ENCODE measurements around the gene SCG2.

Gene SCG2

DNA sequence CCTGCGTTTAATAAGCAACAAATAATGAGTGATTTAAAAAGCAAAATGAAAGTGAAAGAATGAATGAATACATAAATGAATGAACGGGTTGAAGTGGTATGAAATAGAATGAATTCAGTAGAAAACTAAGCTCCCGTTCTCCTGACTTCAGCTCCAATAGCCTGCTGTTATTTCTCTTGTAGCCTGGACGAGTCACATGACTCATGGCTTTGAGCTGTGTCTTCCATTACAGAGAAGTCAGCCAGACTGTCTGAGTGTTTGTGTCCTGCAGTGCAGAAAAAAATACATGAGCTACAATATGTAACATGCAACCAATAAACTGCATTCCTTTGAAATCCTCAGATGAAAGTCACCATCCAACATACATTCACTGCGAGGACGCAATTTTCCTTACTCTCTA lies 21.2 kb downstream of the SCG2 start:
- Mint-ChIP-seq H3K4me1 (no peaks in the 10 kb centered on the region), H3K27ac (no peak overlapping the region)
- no peak for DNase-seq (ENCODE audit: low spot score in 2 of 2)

GRCh38 chr2:223578846-223579245 lies 23.3 kb downstream of the SCG2 start:
- DNase-seq (ENCODE audit: low spot score in 2 of 2) = no peak
- Mint-ChIP-seq H3K4me3 (no peak overlapping the region), H3K27ac (no peak overlapping the region), H3K4me1 (no peaks in the 10 kb centered on the region), H3K9me3 (no peaks in the 10 kb centered on the region), H3K27me3 (peaks cover 13% of the 10 kb centered on the region), H3K36me3 (no peaks in the 10 kb centered on the region)
- no peak for ATAC-seq (ENCODE audit: low read depth)

More for the DNA sequence above, 21.2 kb downstream of the SCG2 start:
- Mint-ChIP-seq H3K27me3 (peaks cover 12% of the 10 kb centered on the region), H3K9me3 (no peaks in the 10 kb centered on the region), H3K36me3 (no peaks in the 10 kb centered on the region), H3K4me3 (no peak overlapping the region)
- no peak for ATAC-seq (ENCODE audit: low read depth)

GRCh38 chr2:223576873-223577272 lies 25.3 kb downstream of the SCG2 start:
- no peak for ATAC-seq (ENCODE audit: low read depth)
- no peaks in the 10 kb centered on the region for H3K36me3 Mint-ChIP-seq
- H3K27me3 Mint-ChIP-seq = peaks cover 10% of the 10 kb centered on the region
- DNase-seq (ENCODE audit: low spot score in 2 of 2) = no peak
- H3K4me1 Mint-ChIP-seq = no peaks in the 10 kb centered on the region
- H3K9me3 Mint-ChIP-seq = no peaks in the 10 kb centered on the region
- H3K4me3 Mint-ChIP-seq = no peak overlapping the region
- H3K27ac Mint-ChIP-seq = no peak overlapping the region

DNA sequence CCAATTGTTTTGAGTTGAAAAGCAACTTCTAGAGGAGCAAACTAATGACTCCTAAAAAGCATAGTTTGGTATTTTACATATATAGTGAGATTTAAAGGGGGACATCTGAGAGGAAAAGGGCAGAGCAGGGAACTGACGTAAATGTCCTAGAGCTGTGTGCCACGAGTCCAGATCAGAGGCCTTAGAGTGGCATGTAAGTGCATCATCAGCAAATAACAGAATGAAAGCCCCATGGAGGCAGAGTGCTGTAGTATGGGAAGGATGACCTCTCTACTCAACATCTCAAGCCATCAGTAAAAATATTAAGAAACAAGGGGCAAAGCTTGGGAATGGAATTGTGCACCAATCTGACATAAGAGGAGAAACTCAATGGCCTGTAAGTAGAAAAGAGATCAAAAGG lies 31.4 kb downstream of the SCG2 start:
- H3K27me3 Mint-ChIP-seq = peaks cover 9% of the 10 kb centered on the region
- no peak for ATAC-seq (ENCODE audit: low read depth)
- no peak overlapping the region for H3K27ac Mint-ChIP-seq
- no peaks in the 10 kb centered on the region for H3K4me1 Mint-ChIP-seq
- H3K4me3 Mint-ChIP-seq = no peak overlapping the region
- no peaks in the 10 kb centered on the region for H3K36me3 Mint-ChIP-seq
- peaks cover 3% of the 10 kb centered on the region for H3K9me3 Mint-ChIP-seq
- no peak for DNase-seq (ENCODE audit: low spot score in 2 of 2)

DNA sequence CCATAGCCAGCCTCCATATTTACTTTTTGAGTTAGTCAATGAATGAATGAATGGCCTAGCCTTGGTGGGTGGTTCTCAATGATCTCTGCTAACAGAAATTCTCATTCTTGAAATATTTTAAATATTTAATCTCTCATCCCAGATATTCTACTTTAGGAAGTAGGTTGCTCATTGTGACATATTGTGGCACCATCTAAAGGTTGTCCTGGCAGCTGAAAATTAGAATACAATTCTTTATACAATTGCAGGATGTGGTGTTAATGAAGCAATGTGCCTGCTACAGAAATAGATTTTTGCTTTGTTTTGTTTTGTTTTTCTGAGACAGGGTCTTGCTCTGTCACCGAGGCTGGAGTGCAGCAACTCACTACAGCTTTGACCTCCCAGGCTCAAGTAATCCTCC lies 35.8 kb downstream of the SCG2 start:
- H3K4me3 Mint-ChIP-seq = no peak overlapping the region
- ATAC-seq (ENCODE audit: low read depth) = no peak
- peaks cover 7% of the 10 kb centered on the region for H3K27me3 Mint-ChIP-seq
- H3K9me3 Mint-ChIP-seq = peaks cover 3% of the 10 kb centered on the region
- H3K27ac Mint-ChIP-seq = no peak overlapping the region
- H3K4me1 Mint-ChIP-seq = no peaks in the 10 kb centered on the region
- no peaks in the 10 kb centered on the region for H3K36me3 Mint-ChIP-seq
- no peak for DNase-seq (ENCODE audit: low spot score in 2 of 2)

GRCh38 chr2:223563462-223563861 lies 38.7 kb downstream of the SCG2 start:
- no peak for DNase-seq (ENCODE audit: low spot score in 2 of 2)

GRCh38 chr2:223562078-223562477 lies 40.1 kb downstream of the SCG2 start:
- ATAC-seq (ENCODE audit: low read depth) (no peak), DNase-seq (ENCODE audit: low spot score in 2 of 2) (no peak)
- no peaks in the 10 kb centered on the region for H3K4me1 Mint-ChIP-seq
- no peak overlapping the region for H3K4me3 Mint-ChIP-seq
- H3K27me3 Mint-ChIP-seq = peaks cover 6% of the 10 kb centered on the region
- H3K36me3 Mint-ChIP-seq = no peaks in the 10 kb centered on the region
- peaks cover 3% of the 10 kb centered on the region for H3K9me3 Mint-ChIP-seq
- no peak overlapping the region for H3K27ac Mint-ChIP-seq

More at GRCh38 chr2:223563462-223563861, 38.7 kb downstream of the SCG2 start:
- Mint-ChIP-seq H3K27me3 (peaks cover 6% of the 10 kb centered on the region), H3K36me3 (no peaks in the 10 kb centered on the region), H3K27ac (no peak overlapping the region), H3K4me3 (no peak overlapping the region), H3K4me1 (no peaks in the 10 kb centered on the region), H3K9me3 (peaks cover 3% of the 10 kb centered on the region)
- ATAC-seq (ENCODE audit: low read depth) = no peak

GRCh38 chr2:223560749-223561435 lies 41.3 kb downstream of the SCG2 start:
- H3K27me3 Mint-ChIP-seq = peaks cover 5% of the 10 kb centered on the region
- no peak overlapping the region for H3K27ac Mint-ChIP-seq
- DNase-seq (ENCODE audit: low spot score in 2 of 2) = no peak
- ATAC-seq (ENCODE audit: low read depth) = no peak
- no peaks in the 10 kb centered on the region for H3K36me3 Mint-ChIP-seq
- H3K4me1 Mint-ChIP-seq = no peaks in the 10 kb centered on the region
- H3K9me3 Mint-ChIP-seq = peaks cover under 1% of the 10 kb centered on the region
- H3K4me3 Mint-ChIP-seq = no peak overlapping the region

DNA sequence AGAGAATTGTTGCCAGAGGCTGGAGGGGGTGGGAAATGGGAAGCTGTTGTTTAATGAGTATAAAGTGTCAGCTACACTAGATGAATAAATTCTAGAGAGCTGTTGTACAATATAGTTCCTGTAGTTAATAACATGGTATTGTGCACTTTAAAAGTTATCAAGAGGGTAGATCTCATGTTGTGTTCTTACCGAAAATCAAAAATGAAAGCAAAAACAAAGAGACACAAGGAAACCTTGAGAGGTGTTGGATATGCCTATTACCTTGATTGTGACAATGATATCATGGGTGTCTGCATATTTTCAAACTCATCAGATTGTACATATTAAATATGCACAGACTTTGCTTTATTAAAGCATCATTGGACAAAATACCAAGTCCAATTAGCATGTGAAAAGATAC lies 43.2 kb downstream of the SCG2 start:
- Mint-ChIP-seq H3K27ac (no peak overlapping the region), H3K36me3 (no peaks in the 10 kb centered on the region), H3K27me3 (peaks cover 5% of the 10 kb centered on the region), H3K4me1 (no peaks in the 10 kb centered on the region), H3K9me3 (no peaks in the 10 kb centered on the region), H3K4me3 (no peak overlapping the region)
- no peak for ATAC-seq (ENCODE audit: low read depth)
- no peak for DNase-seq (ENCODE audit: low spot score in 2 of 2)

DNA sequence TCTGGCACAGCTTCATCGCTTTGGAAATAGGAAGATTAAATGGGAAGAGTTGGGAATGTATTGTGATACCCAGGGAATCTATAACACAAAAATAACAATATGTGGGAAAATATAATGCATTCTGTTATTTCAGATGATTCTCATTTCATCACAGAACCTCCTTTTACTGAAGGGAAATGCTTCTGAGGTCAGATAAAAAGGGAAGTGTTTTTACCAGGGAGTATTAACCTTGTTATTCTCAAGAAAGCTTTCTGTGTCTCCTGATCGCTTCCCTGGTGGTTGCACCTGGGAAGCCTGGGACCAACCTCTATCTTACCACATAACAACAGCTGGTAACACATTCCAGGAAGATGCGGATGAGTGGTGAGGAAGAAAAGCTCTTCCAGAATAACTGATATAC lies 47.2 kb downstream of the SCG2 start:
- peaks cover 7% of the 10 kb centered on the region for H3K27me3 Mint-ChIP-seq
- no peaks in the 10 kb centered on the region for H3K4me1 Mint-ChIP-seq
- no peak for ATAC-seq (ENCODE audit: low read depth)
- peaks cover 3% of the 10 kb centered on the region for H3K9me3 Mint-ChIP-seq
- no peak overlapping the region for H3K4me3 Mint-ChIP-seq
- DNase-seq (ENCODE audit: low spot score in 2 of 2) = no peak
- H3K36me3 Mint-ChIP-seq = no peaks in the 10 kb centered on the region
- H3K27ac Mint-ChIP-seq = no peak overlapping the region

DNA sequence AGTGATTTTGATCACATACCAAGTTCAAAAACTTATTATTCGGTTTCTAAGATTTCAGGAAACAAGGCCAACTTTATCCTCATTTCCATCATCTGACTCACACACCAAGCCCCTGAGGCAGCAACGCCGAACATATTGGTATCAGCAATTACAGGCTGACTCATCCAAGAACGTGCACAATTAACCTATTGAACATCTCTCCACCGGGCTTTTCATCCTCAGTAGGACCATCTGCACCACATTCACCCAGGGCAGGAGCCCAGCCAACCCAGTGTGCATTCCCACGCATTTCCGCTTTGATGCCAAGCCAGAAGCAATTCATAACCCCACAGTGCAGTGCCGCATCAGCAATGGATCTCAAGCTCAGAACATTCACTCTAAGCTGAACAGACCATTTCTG lies 52.9 kb downstream of the SCG2 start:
- H3K27ac Mint-ChIP-seq = no peak overlapping the region
- peaks cover 9% of the 10 kb centered on the region for H3K27me3 Mint-ChIP-seq
- no peaks in the 10 kb centered on the region for H3K36me3 Mint-ChIP-seq
- H3K9me3 Mint-ChIP-seq = peaks cover 3% of the 10 kb centered on the region
- no peaks in the 10 kb centered on the region for H3K4me1 Mint-ChIP-seq
- no peak for ATAC-seq (ENCODE audit: low read depth)
- no peak for DNase-seq (ENCODE audit: low spot score in 2 of 2)
- no peak overlapping the region for H3K4me3 Mint-ChIP-seq

- H3K27ac Mint-ChIP-seq = no peak overlapping the region
- H3K4me1 Mint-ChIP-seq = no peaks in the 10 kb centered on the region
- H3K4me3 Mint-ChIP-seq = no peak overlapping the region
- H3K27me3 Mint-ChIP-seq = peaks cover 9% of the 10 kb centered on the region
- DNase-seq (ENCODE audit: low spot score in 2 of 2) (no peak), ATAC-seq (ENCODE audit: low read depth) (no peak)
- peaks cover 3% of the 10 kb centered on the region for H3K9me3 Mint-ChIP-seq
- no peaks in the 10 kb centered on the region for H3K36me3 Mint-ChIP-seq
These were observed 54.0 kb downstream of the SCG2 start for GRCh38 chr2:223548194-223548593.
